GM19240 (cell line): Measurements from ENCODE around the gene KCTD2.
A peak's percentile ranks its signal among the peaks of the same experiment; 100 is the strongest.
"Not testable (repeated sequence)": the region's sequence is repeated elsewhere in the genome, so short reads cannot be mapped to it uniquely, and the experiment has no call there.

Experiments used
- DNase-seq: peaks from one replicate; pipeline ENCODE4 v3.0.0; 2011; ENCODE audit warnings: low spot score; ENCODE audit not compliant: insufficient read length

The KCTD2 gene

DNA sequence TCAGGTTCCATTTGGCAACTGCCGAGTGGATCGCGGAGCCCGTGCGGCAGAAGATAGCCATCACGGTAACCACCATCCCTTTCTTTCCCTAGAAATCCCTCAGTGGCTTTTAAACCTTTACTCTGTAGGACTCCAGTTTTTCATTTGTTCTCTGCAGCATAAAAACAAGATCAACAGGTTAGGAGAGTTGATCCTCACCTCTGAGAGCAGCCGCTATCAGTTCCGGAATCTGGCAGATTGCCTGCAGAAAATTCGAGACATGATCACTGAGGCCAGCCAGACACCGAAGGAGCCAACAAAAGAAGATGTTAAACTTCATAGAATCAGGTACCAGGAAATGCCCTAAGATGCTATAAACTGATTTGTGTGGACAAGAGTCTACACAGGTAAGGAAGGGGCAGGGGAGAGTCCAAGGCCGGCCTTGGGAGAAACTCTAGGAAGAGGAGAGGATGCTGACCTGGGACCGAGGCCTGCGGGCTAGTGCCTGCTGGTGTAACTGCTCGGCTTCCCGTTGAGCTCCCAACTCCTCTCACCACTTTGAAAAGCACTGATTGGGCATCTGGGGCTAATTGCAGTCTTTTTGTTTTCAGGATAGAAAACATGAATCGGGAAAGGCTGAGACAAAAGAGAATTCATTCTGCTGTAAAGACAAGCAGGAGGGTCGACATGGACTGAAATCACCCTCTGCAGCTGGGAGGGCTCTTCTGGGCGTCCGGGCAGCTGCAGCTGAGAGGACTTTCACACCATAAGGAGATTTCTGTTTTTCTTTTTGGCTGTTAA lies 26.5 kb upstream of the KCTD2 start:
- no peak for DNase-seq

DNA sequence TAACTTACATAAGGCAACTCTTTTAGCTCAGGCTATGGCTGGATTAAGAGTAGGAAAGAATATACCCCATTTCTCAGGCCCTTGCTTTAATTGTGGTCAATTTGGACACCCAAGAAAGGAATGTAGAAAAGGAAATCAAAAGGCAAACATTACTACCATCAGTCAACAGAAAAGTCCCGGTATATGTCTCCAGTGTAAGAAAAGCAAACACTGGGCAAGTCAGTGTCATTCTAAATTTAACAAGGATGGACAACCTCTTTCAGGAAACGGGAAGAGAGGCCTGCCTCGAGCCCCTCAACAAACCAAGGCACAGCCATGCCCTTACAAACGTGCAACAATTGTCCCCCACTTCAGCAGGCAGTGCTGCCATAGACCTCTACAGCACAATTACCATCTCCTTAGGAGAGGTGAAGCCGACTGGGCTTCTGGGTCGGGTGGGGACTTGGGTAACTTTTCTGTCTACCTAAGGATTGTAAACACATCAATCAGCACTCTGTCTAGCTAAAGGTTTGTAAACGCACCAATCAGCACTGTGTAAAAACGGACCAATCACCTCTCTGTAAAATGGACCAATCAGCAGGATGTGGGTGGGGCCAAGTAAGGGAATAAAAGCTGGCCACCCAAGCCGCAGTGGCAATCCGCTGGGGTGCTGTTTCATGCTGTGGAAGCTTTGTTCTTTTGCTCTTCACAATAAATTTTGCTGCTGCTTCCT lies 22.2 kb upstream of the KCTD2 start:
- DNase-seq, result no peak

DNA sequence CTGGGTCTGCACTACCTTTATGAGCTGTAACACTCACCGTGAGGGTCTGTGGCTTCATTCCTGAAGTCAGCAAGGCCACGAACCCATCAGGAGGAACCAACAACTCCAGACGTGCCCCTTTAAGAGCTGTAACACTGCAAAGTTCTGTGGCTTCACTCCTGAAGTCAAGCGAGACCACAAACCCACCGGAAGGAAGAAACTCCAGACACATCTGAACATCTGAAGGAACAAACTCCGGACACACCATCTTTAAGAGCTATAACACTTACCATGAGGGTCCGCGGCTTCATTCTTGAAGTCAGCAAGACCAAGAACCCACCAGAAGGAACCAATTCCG lies 21.7 kb upstream of the KCTD2 start:
- DNase-seq, result not testable (repeated sequence)

DNA sequence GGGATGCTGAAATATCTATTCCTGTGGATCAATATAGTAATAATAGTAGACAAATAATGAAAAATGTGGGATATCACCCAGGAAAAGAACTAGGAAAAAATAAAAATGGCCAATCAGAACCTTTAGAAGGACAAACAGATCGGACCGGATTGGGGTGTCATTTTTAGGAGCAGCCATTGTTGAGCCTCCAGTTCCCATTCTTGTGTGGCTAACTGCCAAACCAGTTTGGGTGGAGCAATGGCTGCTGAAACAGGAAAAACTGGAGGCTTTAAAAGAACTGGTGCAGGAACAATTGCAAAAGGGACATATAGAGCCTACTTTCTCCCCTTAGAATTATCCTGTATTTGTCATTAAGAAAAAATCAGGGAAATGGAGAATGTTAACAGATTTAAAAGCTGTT lies 20.4 kb upstream of the KCTD2 start:
- not testable (repeated sequence) for DNase-seq

DNA sequence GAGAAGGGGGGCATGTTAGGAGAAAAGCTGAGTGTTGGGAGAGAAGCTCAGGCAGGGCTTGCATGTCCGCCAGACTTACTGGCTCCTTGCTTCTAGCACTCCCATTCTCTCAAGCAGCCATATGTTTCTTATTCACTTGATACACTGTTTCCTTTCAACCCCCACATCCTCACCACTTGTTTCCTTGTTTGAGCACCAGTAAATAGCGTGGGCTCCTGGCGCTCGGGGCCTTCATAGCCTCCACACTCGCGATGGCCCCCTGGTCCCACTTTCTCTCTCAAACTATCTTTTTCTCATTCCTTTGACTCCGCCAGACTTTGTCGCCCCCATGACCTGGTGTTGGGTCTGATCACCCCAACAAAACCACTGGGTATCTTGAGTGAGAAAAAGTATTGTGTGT lies 16.9 kb upstream of the KCTD2 start:
- no peak for DNase-seq

DNA sequence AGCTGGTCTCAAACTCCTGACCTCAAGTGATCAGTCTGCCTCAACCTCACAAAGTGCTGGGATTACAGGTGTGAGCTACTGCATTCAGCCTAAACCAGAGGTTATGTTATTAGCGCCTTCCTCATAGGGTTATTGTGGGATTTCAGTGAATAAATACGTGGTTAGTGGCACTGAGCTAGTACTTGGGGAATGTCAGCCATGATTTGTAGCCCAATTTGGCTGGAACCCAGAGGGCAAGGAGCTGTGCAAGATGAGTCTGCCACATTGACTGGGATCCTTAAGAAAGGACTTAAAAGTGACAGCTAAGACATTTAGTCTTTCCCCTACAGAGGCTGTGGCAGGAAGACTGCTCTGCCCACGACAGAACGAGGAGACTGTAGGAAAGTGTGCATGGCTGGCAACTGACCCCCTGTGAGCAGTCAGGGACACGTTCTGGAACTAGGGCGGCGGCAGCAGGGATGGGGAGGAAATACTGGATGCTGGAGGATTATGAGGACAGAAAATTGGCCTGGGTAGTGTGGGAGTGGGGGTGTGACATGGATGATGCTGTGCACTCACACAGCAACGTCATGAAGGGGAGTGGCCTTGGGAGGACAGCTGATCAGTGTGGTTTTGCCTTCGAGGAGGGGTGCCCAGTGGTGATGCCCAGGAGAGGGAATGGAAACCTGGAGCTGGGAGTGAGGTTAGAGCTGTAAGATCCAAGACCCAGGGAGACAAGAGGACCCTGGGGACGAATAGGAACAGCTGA lies 14.9 kb upstream of the KCTD2 start:
- no peak for DNase-seq

DNA sequence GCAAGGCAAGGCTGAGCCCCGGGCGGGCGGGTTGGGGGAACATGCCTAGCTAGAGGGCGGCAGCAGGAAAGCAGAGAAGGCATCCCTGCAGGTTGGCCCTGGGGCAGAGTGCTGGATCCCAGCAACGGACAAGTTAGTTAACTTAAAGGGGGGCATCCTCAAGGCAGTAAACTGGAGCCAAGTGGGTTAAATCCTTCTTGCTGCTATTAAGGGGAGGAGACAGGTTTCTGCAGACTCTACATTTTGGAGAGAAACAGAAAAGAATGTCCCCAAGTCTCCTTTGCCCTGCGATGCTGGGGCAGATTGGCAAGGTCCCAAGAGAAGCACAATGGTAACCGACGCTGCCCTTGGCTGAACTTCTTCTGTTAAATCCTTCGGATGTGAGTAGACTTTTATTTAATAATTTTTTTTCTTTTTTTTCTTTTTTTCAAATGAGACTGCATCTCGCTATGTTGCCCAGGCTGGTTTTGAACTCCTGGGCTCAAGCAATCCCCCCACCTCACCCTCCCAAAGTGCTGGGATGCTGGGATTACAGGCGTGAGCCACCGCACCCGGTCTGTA lies 14.2 kb upstream of the KCTD2 start:
- no peak for DNase-seq

DNA sequence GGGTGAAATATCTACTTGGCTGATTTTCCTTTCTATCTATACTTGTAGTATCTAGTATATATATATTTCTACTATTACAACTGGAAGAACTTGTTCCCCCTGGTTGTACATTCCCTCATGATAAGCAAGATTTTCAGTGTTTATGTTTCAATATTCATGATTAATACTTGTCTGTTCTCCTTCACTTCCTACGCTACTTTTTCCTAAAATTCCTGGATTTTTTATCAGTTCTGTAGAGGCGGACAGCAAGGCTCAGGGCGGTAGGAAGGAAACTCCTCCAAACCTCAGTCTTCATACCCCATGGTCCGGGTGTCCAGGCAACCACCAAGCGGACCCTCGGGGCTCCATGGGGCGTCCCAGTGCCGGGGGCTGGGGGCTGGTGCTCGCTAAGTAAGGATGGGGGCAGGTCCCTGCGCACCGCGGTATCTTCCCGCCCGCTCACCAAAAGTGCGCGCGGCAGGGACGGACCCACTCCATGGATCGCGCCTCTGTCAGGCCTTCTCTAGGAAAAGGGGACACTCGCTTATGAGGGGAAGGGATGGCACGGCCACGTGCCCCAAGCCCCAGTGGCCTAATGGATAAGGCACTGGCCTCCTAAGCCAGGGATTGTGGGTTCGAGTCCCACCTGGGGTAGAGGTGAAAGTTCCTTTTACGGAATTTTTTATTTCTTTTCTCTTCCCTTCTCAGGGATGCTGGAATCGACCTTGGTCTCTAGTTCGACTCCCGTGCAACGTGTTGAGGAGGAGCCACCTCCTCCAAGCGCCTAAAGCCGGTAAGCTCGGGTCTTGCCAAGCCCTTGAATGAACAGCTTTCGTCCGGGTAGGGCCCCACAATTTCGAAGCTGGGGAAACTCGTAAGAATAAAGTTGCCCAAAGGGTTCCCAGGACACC lies 13.4 kb upstream of the KCTD2 start:
- DNase-seq, result peak; percentile 42

DNA sequence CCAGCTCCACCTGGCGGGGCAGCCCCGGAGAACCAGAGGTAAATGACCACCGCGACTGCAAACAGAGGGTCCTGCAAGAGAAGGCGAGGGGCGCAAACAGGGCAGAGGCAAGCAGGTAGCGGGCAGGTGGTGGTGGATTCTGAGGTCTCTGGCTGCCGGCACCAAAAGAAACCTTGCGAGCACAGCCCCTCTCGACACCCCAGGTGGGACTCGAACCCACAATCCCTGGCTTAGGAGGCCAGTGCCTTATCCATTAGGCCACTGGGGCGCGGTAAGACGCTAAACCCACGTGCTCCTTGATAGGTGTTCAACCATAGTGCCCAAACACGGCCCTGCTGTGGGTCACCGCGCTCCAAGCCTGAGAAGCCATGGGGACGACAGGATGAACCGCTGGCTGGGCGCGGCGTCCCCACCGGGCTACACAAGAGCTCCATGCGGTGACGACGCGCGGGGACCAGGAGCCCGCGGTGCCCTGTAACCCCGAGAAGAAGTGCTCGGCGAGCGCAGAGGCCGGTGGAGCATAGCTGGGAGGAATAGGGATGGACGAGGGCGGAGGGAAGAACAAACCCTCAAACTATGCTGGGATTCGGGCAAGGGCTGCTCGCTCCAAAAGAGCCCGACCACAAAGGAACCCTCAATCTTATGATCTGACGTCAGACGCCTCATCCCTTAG lies 12.7 kb upstream of the KCTD2 start:
- DNase-seq, result peak; percentile 50

DNA sequence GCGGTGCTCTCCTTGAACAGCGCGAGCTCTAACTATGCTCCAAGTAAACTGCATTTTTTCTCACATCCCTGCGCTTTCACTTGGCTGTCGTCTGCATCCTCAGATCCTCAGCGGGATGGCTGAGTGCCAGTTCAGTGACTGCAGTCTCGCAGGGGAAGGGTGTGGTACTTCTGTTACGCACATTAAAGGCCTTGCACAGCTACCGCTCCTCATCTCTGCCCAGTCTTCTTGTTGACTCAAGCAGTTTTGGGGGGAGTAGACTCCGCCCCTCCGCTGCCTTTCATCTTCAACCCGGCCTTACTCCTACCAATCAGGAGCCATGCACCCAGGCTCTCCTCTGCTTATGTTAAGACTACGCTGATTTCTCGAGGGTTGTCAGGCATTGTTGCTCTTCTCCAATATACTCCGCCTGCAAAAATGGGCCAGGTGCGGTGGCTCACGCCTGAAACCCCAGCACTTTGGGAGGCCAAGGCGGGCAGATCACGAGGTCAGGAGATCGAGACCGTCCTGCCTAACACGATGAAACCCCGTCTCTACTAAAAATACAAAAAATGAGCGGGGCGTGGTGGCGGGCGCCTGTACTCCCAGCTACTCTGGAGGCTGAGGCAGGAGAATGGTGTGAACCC lies 10.3 kb upstream of the KCTD2 start:
- no peak for DNase-seq

DNA sequence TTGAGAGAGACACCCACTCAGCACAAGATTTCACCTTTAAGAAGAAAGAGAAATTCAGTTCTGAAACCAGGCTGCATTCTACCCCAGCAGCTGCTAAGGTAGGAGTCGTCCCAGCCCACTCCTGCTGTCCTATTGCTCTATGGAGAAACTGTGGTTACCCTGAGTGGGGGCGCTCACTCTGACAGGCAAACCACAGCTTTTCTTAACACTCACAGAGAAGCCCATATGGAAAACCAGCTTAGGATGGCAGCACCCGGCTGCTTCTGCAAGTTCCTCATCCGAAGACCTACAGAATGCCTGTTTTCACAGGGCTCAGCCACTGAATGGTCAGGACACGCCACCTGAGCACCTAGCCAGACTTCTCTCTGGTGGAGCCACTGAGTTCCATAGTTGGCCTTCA lies 7.8 kb upstream of the KCTD2 start:
- no peak for DNase-seq

DNA sequence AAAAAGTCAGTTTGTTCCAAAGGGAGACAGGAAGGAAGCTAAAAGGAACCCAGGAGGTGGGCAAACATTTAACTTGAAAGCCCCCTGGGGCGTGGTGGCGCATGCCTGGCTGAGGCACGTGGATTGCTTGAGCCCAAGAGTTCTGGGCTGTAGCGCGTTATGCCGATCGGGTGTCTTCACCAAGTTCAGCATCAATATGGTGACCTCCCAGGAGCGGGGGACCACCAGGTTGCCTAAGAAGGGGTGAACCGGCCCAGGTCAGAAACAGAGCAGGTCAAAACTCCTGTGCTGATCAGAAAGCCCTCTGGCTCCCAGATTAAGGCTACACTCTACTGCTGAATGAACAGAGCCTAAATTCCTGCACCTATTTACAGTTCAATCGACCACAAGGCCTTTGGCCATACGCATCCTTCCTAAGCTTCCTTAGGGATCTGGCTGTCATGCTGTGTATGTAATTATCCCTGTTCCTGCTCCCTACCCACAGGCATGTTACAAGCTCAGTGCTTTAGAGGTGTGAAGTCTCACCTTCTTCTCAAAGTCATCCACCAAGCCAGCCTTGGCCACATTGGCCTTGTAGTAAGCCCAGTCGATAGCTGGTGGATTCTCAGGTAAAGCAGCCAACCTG lies 5.3 kb upstream of the KCTD2 start:
- no peak for DNase-seq

DNA sequence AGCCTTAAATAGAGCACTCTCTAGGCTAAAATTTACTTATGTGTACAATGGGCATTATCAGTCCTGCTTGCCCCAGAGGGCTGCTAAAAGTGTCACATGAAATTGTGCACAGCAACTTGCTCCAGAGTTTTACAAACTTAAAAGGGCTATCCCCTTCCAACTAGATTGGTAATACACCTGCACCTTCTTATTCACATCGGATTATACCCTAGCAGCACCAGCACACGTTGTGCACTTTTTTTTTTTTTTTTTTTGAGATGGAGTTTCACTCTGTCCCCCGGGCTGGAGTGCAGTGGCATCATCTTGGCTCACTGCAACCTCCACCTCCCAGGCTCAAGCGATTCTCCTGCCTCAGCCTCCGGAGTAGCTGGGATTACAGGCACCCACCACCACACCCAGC lies 3.2 kb upstream of the KCTD2 start:
- not testable (repeated sequence) for DNase-seq

DNA sequence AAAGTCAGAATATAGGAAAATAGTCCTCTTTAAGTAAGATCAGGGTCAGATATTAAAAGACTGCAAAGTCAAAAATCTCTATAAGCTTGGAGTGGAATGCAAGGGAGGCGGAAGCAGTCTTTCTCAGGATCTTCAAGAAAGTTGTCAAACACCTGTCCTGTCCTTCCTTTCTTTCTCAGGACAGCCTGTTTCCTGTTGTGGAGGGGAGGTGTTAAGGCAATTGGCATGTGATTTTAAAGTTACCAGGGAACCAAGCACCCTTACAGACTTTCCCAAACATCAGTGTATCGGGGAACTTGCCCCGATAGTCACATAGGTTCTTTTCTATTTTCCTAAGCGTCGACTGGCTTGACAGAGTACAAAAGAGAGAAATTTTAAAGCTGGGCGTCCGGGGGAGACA lies 2.3 kb upstream of the KCTD2 start:
- DNase-seq, result no peak

DNA sequence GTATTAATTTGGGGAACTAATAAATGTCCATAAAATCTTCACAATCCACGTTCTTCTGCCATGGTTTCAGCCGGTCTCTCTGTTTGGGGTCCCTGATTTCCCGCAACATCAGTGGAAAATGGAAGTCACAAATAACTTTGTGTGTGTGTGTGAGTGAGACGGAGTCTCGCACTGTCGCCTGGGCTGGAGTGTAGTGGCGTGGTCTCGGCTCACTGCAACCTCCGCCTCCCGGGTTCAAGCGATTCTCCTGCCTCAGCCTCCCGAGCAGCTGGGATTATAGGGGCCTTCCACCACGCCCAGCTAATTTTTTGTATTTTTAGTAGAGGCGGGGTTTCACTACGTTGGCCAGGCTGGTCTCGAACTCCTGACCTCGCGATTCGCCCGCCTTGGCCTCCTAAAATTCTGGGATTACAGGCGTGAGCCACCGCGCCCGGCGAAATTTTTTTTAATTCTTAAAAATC lies 1.0 kb upstream of the KCTD2 start:
- not testable (repeated sequence) for DNase-seq

DNA sequence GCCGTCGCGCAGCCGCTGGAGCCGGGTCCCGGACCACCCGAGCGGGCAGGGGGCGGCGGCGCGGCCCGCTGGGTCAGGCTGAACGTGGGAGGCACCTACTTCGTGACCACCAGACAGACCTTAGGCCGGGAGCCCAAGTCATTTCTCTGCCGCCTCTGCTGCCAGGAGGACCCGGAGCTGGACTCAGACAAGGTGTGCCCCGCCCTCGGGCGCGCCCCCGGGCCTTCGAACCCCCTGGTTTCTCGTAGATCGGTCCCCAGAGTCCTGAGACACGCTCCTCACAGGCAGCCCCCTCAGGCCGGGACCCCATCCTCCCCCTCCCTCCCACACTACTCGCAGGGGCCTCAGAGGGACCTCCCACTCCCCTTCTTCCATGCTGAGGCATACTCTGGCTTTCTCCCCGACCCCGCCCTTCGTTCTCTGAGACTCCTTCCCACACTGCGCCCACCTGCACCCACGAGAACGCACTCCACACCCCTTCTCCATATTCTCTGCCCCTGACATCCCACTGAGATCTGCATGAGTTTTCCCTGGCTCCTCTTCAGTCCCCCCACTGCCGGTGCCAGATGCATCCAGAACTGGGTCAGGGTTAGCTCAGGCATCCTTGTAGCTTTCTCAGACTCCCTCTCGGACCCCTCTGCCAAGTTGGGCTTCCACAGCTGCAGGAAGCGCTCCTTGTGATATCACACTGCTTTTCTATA lies 523 bp downstream of the KCTD2 start:
- DNase-seq, result no peak

DNA sequence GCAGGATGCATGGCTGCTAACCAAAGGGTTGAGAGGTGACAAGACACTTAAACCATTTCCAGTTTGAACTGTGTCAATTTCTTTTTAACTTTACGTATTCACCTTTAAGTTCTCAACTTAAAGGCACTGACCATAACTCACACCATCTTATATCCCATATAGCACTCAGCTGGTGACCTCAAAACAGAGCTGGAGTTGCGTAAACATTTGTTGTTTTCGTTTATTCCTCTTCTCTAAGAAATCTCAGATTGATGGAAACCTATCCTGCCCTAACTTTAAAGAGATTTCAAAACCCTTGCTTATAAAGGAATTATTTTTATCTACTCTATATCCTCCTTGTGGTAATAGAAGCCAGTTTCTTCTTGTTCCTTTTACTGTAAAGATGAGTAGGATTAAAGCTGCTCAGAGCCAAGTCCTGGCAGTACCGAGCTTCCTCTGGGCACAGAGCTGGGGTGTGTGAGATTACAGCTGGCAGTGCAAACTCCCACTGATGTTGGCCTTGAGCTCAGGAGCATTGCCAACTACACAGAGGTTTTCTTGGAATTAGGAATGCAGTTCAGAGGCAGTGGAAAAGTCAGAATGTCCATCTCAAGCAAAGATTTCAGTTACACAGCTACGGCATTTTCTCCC lies 1.3 kb downstream of the KCTD2 start:
- DNase-seq, result no peak

DNA sequence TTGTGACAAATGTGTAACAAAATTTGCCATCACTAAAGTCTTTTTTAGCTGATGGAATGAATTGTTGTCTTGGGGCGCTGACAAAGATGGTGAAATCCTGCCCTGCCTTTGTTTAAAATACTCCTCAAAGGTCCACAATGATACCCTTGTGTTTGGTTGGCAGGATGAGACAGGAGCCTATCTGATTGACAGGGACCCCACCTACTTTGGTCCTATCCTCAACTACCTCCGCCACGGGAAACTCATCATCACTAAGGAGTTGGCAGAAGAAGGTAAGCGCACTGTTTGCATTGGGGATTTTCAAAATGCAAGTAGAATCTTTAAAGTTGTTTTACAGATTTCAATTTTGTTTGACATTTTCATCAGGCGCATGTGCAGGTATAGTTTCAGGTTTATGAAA lies 2.0 kb downstream of the KCTD2 start:
- no peak for DNase-seq
